ENCODE results near the gene BAMBI. TPM values are rescaled to one million over a fixed set of nuclear protein-coding genes. Genes with fewer than 3 reads are reported as not detected.

BAMBI gene
- total RNA-seq, 2 experiments from 2014 or later, result 2.5 to 2.9 TPM

DNA sequence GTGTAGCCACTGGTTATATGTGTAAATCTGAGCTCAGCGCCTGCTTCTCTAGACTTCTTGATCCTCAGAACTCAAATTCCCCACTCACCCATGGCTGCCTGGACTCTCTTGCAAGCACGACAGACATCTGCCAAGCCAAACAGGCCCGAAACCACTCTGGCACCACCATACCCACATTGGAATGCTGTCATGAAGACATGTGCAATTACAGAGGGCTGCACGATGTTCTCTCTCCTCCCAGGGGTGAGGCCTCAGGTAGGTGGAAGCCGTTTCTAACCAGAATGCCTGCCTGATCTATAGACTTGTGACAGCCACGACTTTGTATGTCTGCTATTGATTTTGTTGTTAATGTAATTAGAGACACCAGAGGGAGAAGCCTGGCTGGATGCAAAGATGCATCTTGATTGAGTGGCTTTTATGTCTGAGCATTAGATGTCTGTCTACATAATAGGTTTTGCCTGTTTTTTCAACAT is 4.0 kb downstream of the BAMBI start:
- peaks cover 29% of the 10 kb centered on the region for H3K4me1 Mint-ChIP-seq (ENCODE audit: low read depth)
- no peak overlapping the region for H3K27ac Mint-ChIP-seq
- Histone ChIP-seq H3K27ac (ENCODE audit: low read depth in 1 of 2, low read length in 2 of 2) (no peak overlapping the region), H3K4me1 (ENCODE audit: insufficient read depth, low read length) (peaks cover 27% of the 10 kb centered on the region), H3K4me3 (ENCODE audit: low read length) (no peak overlapping the region), H3K9me3 (ENCODE audit: control insufficient read depth in 1 of 2, insufficient read depth in 1 of 2, low read length in 2 of 2) (peaks cover 0 to 3% of the 10 kb centered on the region in 2 experiments), H3K36me3 (ENCODE audit: insufficient read depth, low read length) (no peaks in the 10 kb centered on the region), H3K27me3 (ENCODE audit: control insufficient read depth in 1 of 2, insufficient read depth in 2 of 2, low read length in 2 of 2) (peaks cover 37 to 53% of the 10 kb centered on the region in 2 experiments)
- H3K27me3 Mint-ChIP-seq, result peaks cover 82% of the 10 kb centered on the region
- TF ChIP-seq, protein P1, sequence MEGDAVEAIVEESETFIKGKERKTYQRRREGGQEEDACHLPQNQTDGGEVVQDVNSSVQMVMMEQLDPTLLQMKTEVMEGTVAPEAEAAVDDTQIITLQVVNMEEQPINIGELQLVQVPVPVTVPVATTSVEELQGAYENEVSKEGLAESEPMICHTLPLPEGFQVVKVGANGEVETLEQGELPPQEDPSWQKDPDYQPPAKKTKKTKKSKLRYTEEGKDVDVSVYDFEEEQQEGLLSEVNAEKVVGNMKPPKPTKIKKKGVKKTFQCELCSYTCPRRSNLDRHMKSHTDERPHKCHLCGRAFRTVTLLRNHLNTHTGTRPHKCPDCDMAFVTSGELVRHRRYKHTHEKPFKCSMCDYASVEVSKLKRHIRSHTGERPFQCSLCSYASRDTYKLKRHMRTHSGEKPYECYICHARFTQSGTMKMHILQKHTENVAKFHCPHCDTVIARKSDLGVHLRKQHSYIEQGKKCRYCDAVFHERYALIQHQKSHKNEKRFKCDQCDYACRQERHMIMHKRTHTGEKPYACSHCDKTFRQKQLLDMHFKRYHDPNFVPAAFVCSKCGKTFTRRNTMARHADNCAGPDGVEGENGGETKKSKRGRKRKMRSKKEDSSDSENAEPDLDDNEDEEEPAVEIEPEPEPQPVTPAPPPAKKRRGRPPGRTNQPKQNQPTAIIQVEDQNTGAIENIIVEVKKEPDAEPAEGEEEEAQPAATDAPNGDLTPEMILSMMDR (IDR thresholded peaks at IDR 0.05), result no peak
- H3K36me3 Mint-ChIP-seq (ENCODE audit: low read depth), result no peaks in the 10 kb centered on the region
- ATAC-seq (ENCODE audit: poor library complexity) (no peak), DNase-seq (no peak)
- no peaks in the 10 kb centered on the region for H3K9me3 Mint-ChIP-seq
- intact Hi-C loops (cut with DNase I, micrococcal nuclease), result no loop called here
- POLR2A ChIA-PET, result no interaction called here
- CTCF ChIA-PET, result interaction anchor here (3.3 kb wide), 1 partner anchor 17 kb away, joined by 8 read pairs; no protein-coding TSS in a partner anchor
- no peak overlapping the region for H3K4me3 Mint-ChIP-seq

DNA sequence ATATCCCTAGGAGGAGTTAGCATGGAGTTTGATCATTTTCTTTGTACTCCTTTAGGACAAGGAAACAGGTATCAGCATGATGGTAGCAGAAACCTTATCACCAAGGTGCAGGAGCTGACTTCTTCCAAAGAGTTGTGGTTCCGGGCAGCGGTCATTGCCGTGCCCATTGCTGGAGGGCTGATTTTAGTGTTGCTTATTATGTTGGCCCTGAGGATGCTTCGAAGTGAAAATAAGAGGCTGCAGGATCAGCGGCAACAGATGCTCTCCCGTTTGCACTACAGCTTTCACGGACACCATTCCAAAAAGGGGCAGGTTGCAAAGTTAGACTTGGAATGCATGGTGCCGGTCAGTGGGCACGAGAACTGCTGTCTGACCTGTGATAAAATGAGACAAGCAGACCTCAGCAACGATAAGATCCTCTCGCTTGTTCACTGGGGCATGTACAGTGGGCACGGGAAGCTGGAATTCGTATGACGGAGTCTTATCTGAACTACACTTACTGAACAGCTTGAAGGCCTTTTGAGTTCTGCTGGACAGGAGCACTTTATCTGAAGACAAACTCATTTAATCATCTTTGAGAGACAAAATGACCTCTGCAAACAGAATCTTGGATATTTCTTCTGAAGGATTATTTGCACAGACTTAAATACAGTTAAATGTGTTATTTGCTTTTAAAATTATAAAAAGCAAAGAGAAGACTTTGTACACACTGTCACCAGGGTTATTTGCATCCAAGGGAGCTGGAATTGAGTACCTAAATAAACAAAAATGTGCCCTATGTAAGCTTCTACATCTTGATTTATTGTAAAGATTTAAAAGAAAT is 4.8 kb downstream of the BAMBI start:
- ChIA-PET POLR2A (no interaction called here), CTCF (interaction anchor here (3.3 kb wide), 1 partner anchor 18 kb away, joined by 8 read pairs; no protein-coding TSS in a partner anchor)
- Mint-ChIP-seq H3K27ac (no peak overlapping the region), H3K9me3 (no peaks in the 10 kb centered on the region), H3K27me3 (peaks cover 82% of the 10 kb centered on the region), H3K36me3 (ENCODE audit: low read depth) (no peaks in the 10 kb centered on the region), H3K4me1 (ENCODE audit: low read depth) (peaks cover 24% of the 10 kb centered on the region), H3K4me3 (no peak overlapping the region)
- ATAC-seq (ENCODE audit: poor library complexity) (no peak), DNase-seq (no peak)
- TF ChIP-seq, protein P1 (IDR thresholded peaks at IDR 0.05), result no peak
- Histone ChIP-seq H3K27ac (ENCODE audit: low read depth in 1 of 2, low read length in 2 of 2) (no peak overlapping the region), H3K36me3 (ENCODE audit: insufficient read depth, low read length) (no peaks in the 10 kb centered on the region), H3K4me1 (ENCODE audit: insufficient read depth, low read length) (peaks cover 19% of the 10 kb centered on the region), H3K27me3 (ENCODE audit: control insufficient read depth in 1 of 2, insufficient read depth in 2 of 2, low read length in 2 of 2) (peaks cover 31 to 61% of the 10 kb centered on the region in 2 experiments), H3K4me3 (ENCODE audit: low read length) (no peak overlapping the region), H3K9me3 (ENCODE audit: control insufficient read depth in 1 of 2, insufficient read depth in 1 of 2, low read length in 2 of 2) (no peaks in the 10 kb centered on the region)
- intact Hi-C loops (cut with DNase I, micrococcal nuclease), result no loop called here

DNA sequence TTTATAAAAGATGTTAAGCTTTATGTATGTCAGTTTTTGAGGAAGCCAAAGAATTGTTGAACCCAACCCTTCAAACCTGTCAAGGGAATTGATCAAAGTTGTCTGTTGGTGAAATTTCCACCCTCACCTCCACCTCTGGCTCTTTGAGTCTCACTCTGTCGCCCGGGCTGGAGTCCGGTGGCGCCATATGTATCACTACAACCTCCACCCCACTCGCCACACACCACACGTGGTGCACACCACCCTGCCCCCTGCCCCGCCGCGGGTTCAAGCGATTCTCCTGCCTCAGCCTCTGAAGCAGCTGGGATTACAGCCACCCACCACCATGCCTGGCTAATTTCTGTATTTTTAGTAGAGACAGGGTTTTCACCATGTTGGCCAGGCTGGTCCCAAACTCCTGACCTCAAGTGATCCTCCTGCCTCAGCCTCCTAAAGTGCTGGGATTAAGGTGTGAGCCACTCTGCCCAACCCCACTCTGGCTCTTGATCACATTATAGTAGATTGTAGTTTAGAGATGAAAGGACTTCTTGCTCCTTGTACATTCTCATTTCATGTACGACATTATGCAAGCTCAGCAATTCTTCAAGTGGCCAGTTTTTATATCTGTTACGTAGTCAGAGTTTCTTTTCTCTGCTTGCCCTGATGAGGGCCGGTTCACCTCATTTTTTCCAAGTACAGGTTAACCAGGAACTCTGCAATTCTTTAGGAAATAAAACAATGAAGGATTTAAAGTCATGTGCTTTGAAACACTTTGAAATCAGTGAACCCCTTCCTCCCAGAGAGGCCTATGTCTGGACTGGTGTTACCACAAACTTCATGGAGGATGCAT is 7.0 kb downstream of the BAMBI start:
- ChIA-PET POLR2A (interaction anchor here (0.5 kb wide), 1 partner anchor 75 kb away, joined by 4 read pairs; no protein-coding TSS in a partner anchor), CTCF (interaction anchor here (1.3 kb wide), 1 partner anchor 21 kb away, joined by 5 read pairs; no protein-coding TSS in a partner anchor)
- Mint-ChIP-seq H3K36me3 (ENCODE audit: low read depth) (no peaks in the 10 kb centered on the region), H3K9me3 (no peaks in the 10 kb centered on the region), H3K4me3 (no peak overlapping the region), H3K4me1 (ENCODE audit: low read depth) (peaks cover 10% of the 10 kb centered on the region), H3K27me3 (peaks cover 79% of the 10 kb centered on the region), H3K27ac (no peak overlapping the region)
- ATAC-seq (ENCODE audit: poor library complexity), result no peak
- Histone ChIP-seq H3K27ac (ENCODE audit: low read depth in 1 of 2, low read length in 2 of 2) (no peak overlapping the region), H3K27me3 (ENCODE audit: control insufficient read depth in 1 of 2, insufficient read depth in 2 of 2, low read length in 2 of 2) (peaks cover 23 to 47% of the 10 kb centered on the region in 2 experiments), H3K4me1 (ENCODE audit: insufficient read depth, low read length) (peaks cover 3% of the 10 kb centered on the region), H3K4me3 (ENCODE audit: low read length) (no peak overlapping the region), H3K9me3 (ENCODE audit: control insufficient read depth in 1 of 2, insufficient read depth in 1 of 2, low read length in 2 of 2) (no peaks in the 10 kb centered on the region), H3K36me3 (ENCODE audit: insufficient read depth, low read length) (no peaks in the 10 kb centered on the region)
- DNase-seq, result no peak
- intact Hi-C loops (cut with DNase I, micrococcal nuclease), result no loop called here
- TF ChIP-seq, protein P1 (IDR thresholded peaks at IDR 0.05), result no peak
